ENCODE data around the gene ITGB1.
"Not testable (repeated sequence)": the region's sequence is repeated elsewhere in the genome, so short reads cannot be mapped to it uniquely, and the experiment has no call there.

Gene ITGB1

GRCh38 chr10:32923849-32924248, 34.2 kb downstream of the ITGB1 start:
- Histone ChIP-seq H3K36me3 (replicated peaks) (peaks cover 66% of the 10 kb centered on the region), H3K9me3 (no peaks in the 10 kb centered on the region), H3K4me3 (no peak overlapping the region), H3K27me3 (ENCODE audit: low read depth) (no peaks in the 10 kb centered on the region), H3K4me1 (no peaks in the 10 kb centered on the region; the same call in 1 of the 2 replicates)
- in situ Hi-C loops (cut with MboI; ENCODE audit: low sequenced_read_pairs): no loop called here
- DNase-seq (ENCODE audit: low spot score in 2 of 2): no peak

DNA sequence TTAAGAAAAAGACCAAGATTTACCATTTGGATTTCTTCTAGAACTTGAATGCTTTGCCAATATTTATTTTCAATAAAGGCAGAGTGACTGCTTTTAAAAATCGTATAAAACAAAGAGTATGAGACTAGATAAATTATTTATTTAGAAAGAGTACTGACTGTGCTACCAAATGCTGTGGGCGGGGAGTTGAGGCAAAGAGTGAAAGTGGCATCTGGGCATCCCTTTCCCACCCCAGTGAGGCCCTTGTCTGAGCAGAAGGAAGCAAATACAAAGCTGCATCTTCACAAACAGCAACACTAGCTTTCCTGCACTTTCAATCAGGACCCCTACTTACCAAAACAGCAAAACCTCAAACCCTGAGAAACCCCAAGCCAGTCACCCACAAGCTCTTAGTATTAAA, 34.9 kb downstream of the ITGB1 start:
- no peaks in the 10 kb centered on the region; the same call in 1 of the 2 replicates for H3K4me1 ChIP-seq
- no peaks in the 10 kb centered on the region for H3K27me3 ChIP-seq (ENCODE audit: low read depth)
- H3K36me3 ChIP-seq (replicated peaks): peaks cover 70% of the 10 kb centered on the region
- H3K4me3 ChIP-seq: no peak overlapping the region
- in situ Hi-C loops (cut with MboI; ENCODE audit: low sequenced_read_pairs): no loop called here
- no peak for DNase-seq (ENCODE audit: low spot score in 2 of 2)
- no peaks in the 10 kb centered on the region for H3K9me3 ChIP-seq

- in situ Hi-C loops (cut with MboI; ENCODE audit: low sequenced_read_pairs): no loop called here
- H3K4me1 ChIP-seq: no peaks in the 10 kb centered on the region; the same call in 1 of the 2 replicates
- no peaks in the 10 kb centered on the region for H3K27me3 ChIP-seq (ENCODE audit: low read depth)
- H3K4me3 ChIP-seq: no peak overlapping the region
- no peak for DNase-seq (ENCODE audit: low spot score in 2 of 2)
- H3K9me3 ChIP-seq: no peaks in the 10 kb centered on the region
- peaks cover 63% of the 10 kb centered on the region for H3K36me3 ChIP-seq (replicated peaks)
Observed at GRCh38 chr10:32922170-32922569, 35.9 kb downstream of the ITGB1 start.

DNA sequence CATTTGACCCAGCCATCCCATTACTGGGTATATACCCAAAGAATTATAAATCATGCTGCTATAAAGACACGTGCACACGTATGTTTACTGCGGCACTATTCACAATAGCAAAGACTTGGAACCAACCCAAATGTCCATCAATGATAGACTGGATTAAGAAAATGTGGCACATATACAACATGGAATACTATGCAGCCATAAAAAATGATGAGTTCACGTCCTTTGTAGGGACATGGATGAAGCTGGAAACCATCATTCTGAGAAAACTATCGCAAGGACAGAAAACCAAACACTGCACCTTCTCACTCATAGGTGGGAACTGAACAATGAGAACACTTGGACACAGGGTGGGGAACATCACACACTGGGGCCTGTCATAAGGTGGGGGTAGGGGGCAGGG, 40.2 kb downstream of the ITGB1 start:
- H3K27me3 ChIP-seq (ENCODE audit: low read depth); DNase-seq (ENCODE audit: low spot score in 2 of 2); H3K4me3 ChIP-seq; H3K4me1 ChIP-seq; H3K9me3 ChIP-seq; in situ Hi-C loops (cut with MboI; ENCODE audit: low sequenced_read_pairs): not testable (repeated sequence)
- H3K36me3 ChIP-seq (replicated peaks): peaks cover 44% of the 10 kb centered on the region

GRCh38 chr10:32911285-32912016, 46.6 kb downstream of the ITGB1 start:
- Histone ChIP-seq H3K36me3 (replicated peaks) (peaks cover 31% of the 10 kb centered on the region), H3K27me3 (ENCODE audit: low read depth) (no peaks in the 10 kb centered on the region), H3K9me3 (no peaks in the 10 kb centered on the region), H3K4me1 (peaks cover 7% of the 10 kb centered on the region; the same call in 1 of the 2 replicates), H3K4me3 (no peak overlapping the region)
- in situ Hi-C loops (cut with MboI; ENCODE audit: low sequenced_read_pairs): no loop called here
- DNase-seq (ENCODE audit: low spot score in 2 of 2): no peak

DNA sequence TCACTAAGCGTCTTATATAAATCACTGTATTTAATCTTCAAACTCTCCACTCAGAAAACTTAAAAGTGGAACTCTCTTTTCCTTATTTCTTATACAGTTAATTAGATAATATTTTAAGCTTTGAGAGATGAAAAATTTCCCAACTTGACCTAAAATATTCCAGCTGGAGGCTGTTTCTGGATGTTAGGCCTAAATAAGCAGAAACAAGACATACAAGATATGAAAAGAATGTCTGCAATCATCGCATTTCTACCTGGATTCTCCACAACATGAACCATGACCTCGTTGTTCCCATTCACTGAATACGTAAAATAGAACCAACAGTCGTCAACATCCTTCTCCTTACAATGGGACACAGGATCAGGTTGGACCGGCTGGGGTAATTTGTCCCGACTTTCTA, 48.1 kb downstream of the ITGB1 start:
- not testable (repeated sequence) for DNase-seq (ENCODE audit: low spot score in 2 of 2); H3K4me3 ChIP-seq; H3K27me3 ChIP-seq (ENCODE audit: low read depth); H3K4me1 ChIP-seq; H3K9me3 ChIP-seq
- in situ Hi-C loops (cut with MboI; ENCODE audit: low sequenced_read_pairs): loop anchor here (10.0 kb wide), 1 partner anchor 95 kb away; no protein-coding TSS in a partner anchor
- H3K36me3 ChIP-seq (replicated peaks): peaks cover 27% of the 10 kb centered on the region

DNA sequence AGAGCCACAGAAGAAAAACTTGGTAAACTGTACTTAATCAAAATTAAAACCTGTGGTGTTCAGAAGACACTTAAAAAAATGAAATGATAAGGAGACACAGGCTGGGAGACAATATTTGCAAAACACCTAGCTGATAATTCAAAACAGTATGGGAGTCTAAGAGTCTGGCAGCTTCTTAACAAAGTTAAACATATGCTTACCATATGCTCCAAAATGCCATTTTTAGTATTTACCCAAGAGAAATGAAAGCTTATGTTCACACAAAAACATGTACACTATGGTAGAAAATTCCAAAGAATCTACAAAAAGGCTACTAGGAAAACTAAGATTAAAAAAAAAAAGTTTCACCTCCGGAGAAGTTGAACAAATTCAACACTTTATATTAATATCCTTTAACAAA, 48.6 kb downstream of the ITGB1 start:
- in situ Hi-C loops (cut with MboI; ENCODE audit: low sequenced_read_pairs): loop anchor here (10.0 kb wide), 1 partner anchor 95 kb away; no protein-coding TSS in a partner anchor
- Histone ChIP-seq H3K36me3 (replicated peaks) (peaks cover 27% of the 10 kb centered on the region), H3K4me1 (peaks cover 7% of the 10 kb centered on the region; the same call in 1 of the 2 replicates), H3K9me3 (no peaks in the 10 kb centered on the region), H3K27me3 (ENCODE audit: low read depth) (no peaks in the 10 kb centered on the region), H3K4me3 (no peak overlapping the region)
- no peak for DNase-seq (ENCODE audit: low spot score in 2 of 2)

- peak in 1 of 2 experiments; percentile 38 for DNase-seq (ENCODE audit: low spot score in 2 of 2)
- Histone ChIP-seq H3K4me3 (no peak overlapping the region), H3K4me1 (peaks cover 7% of the 10 kb centered on the region; the same call in 1 of the 2 replicates), H3K36me3 (replicated peaks) (peaks cover 22% of the 10 kb centered on the region), H3K9me3 (no peaks in the 10 kb centered on the region), H3K27me3 (ENCODE audit: low read depth) (no peaks in the 10 kb centered on the region)
- in situ Hi-C loops (cut with MboI; ENCODE audit: low sequenced_read_pairs): loop anchor here (10.0 kb wide), 1 partner anchor 98 kb away; no protein-coding TSS in a partner anchor
Observed at GRCh38 chr10:32906595-32906994, 51.4 kb downstream of the ITGB1 start.

DNA sequence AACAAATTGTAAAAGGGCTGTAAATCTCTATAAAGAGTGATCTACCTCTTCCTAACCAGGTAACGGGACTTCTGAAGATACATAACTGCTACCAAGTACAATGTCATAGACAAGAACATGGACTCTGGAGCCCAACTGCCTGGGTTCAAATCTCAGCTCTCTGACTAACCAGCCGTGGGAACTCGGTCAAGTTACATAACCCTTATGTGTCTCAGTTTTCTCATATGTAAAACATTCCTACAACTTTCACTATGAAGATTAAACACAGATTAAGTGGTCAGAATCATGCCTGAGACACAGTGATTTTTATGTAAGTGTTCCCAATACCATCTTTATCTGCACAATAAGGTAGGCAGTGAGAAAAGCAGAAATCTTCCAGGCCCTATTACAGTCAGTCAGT, 52.6 kb downstream of the ITGB1 start:
- Histone ChIP-seq H3K4me1 (peaks cover 7% of the 10 kb centered on the region; the same call in 1 of the 2 replicates), H3K36me3 (replicated peaks) (peaks cover 14% of the 10 kb centered on the region)

DNA sequence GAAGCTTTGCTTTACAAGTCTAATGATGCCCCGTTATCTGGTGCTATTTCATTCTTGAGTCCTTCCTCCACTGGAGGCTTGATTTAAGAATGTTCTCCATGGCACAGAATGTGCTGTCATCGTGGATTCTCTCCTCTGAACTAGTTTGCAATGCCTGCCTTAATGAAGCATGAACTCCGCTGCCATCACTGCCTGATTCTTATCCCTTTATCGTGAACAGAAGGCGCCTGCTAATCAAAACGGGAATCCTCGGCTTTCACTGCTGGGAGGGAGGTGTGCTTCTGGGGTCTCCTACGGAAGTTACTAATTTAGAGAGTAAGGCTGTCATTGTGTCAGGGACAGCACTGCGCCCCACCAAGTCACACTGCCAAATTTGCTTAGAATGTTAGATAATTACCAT, 56.2 kb downstream of the ITGB1 start:
- H3K4me1 ChIP-seq: peaks cover 2% of the 10 kb centered on the region; the same call in 1 of the 2 replicates
- in situ Hi-C loops (cut with MboI; ENCODE audit: low sequenced_read_pairs): loop anchor here (10.0 kb wide), 1 partner anchor 103 kb away; no protein-coding TSS in a partner anchor
- H3K4me3 ChIP-seq: no peak overlapping the region
- H3K36me3 ChIP-seq (replicated peaks): peaks cover 15% of the 10 kb centered on the region
- no peaks in the 10 kb centered on the region for H3K9me3 ChIP-seq
- DNase-seq (ENCODE audit: low spot score in 2 of 2): no peak
- no peaks in the 10 kb centered on the region for H3K27me3 ChIP-seq (ENCODE audit: low read depth)

More for the DNA sequence above, 52.6 kb downstream of the ITGB1 start:
- Histone ChIP-seq H3K27me3 (ENCODE audit: low read depth) (no peaks in the 10 kb centered on the region), H3K4me3 (no peak overlapping the region), H3K9me3 (no peaks in the 10 kb centered on the region)
- in situ Hi-C loops (cut with MboI; ENCODE audit: low sequenced_read_pairs): loop anchor here (10.0 kb wide), 1 partner anchor 99 kb away; no protein-coding TSS in a partner anchor
- DNase-seq (ENCODE audit: low spot score in 2 of 2): no peak

DNA sequence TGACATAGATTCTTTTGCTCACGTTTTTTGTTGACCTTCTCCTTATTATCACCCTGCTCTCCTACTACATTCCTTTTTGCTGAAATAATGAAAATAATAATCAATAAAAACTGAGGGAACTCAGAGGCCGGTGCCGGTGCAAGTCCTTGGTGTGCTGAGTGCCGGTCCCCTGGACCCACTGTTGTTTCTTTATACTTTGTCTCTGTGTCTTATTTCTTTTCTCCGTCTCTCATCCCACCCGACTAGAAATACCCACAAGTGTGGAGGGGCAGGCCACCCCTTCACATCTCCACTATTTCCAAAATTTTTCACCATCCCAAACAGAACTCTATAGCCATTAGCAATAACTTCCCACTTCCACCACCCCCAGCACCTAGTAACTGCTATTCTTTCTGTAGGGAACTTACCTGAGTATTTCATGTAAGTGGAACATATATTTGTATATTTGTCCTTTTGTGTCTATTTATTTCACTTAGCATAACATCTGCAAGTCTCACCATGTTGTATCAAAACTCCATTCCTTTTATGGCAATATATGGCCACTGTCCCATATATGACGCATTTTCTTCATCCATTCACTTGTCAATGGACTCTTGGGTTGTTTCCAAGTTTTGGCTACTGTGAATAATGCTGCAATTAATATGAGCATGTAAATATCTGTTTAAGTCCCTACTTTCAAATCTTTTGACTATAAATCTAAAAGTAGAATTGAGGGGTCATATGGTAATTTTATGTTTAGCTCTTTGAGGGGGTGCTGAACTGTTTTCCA, 62.6 kb downstream of the ITGB1 start:
- H3K27me3 ChIP-seq (ENCODE audit: low read depth); H3K4me3 ChIP-seq; DNase-seq (ENCODE audit: low spot score in 2 of 2); H3K9me3 ChIP-seq; H3K4me1 ChIP-seq; in situ Hi-C loops (cut with MboI; ENCODE audit: low sequenced_read_pairs): not testable (repeated sequence)
- peaks cover 24% of the 10 kb centered on the region for H3K36me3 ChIP-seq (replicated peaks)

DNA sequence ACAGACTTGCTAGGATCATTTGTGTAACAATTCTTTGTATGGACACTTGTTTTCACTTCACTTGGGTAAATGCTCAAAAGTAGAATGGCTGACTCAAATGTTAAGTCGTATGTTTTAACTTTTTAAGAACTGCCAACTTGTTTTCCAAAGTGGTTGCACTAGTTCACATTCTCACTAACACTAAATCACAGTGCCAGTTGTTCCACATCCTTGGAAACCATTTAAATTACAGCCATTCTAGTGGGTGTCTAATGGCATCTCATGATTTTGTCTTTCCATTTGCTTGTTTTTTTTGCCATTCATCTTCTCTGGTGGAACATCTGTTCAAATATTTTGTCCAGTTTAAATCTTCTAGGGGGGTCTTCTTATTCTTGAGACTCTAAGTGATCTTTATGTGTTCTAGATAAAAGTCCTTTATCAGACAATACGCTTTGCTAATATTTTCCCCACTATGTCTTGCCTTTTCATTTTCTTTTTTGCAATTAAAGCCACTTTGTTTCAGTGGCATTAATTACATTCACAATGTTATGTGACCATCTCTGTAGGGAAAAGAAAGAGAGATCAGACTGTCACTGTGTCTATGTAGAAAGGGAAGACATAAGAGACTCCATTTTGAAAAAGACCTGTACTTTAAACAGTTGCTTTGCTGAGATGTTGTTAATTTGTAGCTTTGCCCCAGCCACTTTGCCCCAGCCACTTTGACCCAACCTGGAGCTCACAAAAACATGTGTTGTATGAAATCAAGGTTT, 63.9 kb downstream of the ITGB1 start:
- in situ Hi-C loops (cut with MboI; ENCODE audit: low sequenced_read_pairs): no loop called here
- Histone ChIP-seq H3K36me3 (replicated peaks) (peaks cover 22% of the 10 kb centered on the region), H3K27me3 (ENCODE audit: low read depth) (no peaks in the 10 kb centered on the region), H3K4me1 (no peaks in the 10 kb centered on the region), H3K9me3 (no peaks in the 10 kb centered on the region), H3K4me3 (no peak overlapping the region)
- DNase-seq (ENCODE audit: low spot score in 2 of 2): no peak

- DNase-seq (ENCODE audit: low spot score in 2 of 2): no peak
- Histone ChIP-seq H3K27me3 (ENCODE audit: low read depth) (no peaks in the 10 kb centered on the region), H3K9me3 (no peaks in the 10 kb centered on the region), H3K4me1 (no peaks in the 10 kb centered on the region), H3K36me3 (replicated peaks) (peaks cover 17% of the 10 kb centered on the region), H3K4me3 (no peak overlapping the region)
- in situ Hi-C loops (cut with MboI; ENCODE audit: low sequenced_read_pairs): no loop called here
Observed at GRCh38 chr10:32893434-32893833, 64.6 kb downstream of the ITGB1 start.
